CD14-positive monocyte (primary cell): ENCODE results near the gene CAMK4. TPM values are rescaled to one million over a fixed set of nuclear protein-coding genes. Genes with fewer than 3 reads are reported as not detected.

ENCODE experiments used
- DNase-seq, 3 donors: peaks; one replicate each; pipeline ENCODE4 v3.0.0-alpha.2; 2011 to 2022
- H2AFZ ChIP-seq: 2 replicates; pipeline ENCODE4 v1.6.0; 2012; ENCODE audit warnings: mild to moderate bottlenecking, low read depth, low read length, inconsistent platforms; ENCODE audit not compliant: insufficient read depth, poor library complexity, severe bottlenecking
- H3K27ac ChIP-seq, 2 donors: 1 replicate in 1 of 2; 2 replicates in 1 of 2; pipeline ENCODE4 v1.5.1; 2012 to 2013; ENCODE audit warnings: low read length in 2 of 2, control low read depth in 1 of 2, inconsistent platforms in 1 of 2, low read depth in 1 of 2, mild to moderate bottlenecking in 1 of 2
- H3K27me3 ChIP-seq, 2 donors: one replicate each; pipeline versions ENCODE4 v1.6.0 to v1.6.1; 2011 to 2013; ENCODE audit warnings: low read length in 2 of 2; ENCODE audit not compliant: control insufficient read depth in 2 of 2, insufficient read depth in 2 of 2
- H3K36me3 ChIP-seq, 2 donors: replicated peaks in 1 of 2; 1 replicate in 1 of 2; 2 replicates in 1 of 2; pipeline versions ENCODE4 v1.5.1 to v1.6.1; 2012 to 2013; ENCODE audit warnings: low read length in 2 of 2, control low read depth in 1 of 2, inconsistent platforms in 1 of 2, mild to moderate bottlenecking in 1 of 2; ENCODE audit not compliant: insufficient read depth in 2 of 2, control insufficient read depth in 1 of 2
- H3K4me1 ChIP-seq, 2 donors: 1 replicate in 1 of 2; 2 replicates in 1 of 2; pipeline versions ENCODE4 v1.5.1 to v1.6.1; 2012 to 2013; ENCODE audit warnings: low read length in 2 of 2, control low read depth in 1 of 2, inconsistent platforms in 1 of 2, mild to moderate bottlenecking in 1 of 2, moderate library complexity in 1 of 2; ENCODE audit not compliant: insufficient read depth in 2 of 2, control insufficient read depth in 1 of 2
- H3K4me2 ChIP-seq: replicated peaks from 2 replicates; pipeline ENCODE3; 2012; ENCODE audit warnings: low read length, moderate library complexity, mild to moderate bottlenecking; ENCODE audit not compliant: poor library complexity, severe bottlenecking; ENCODE audit errors: extremely low read depth
- H3K4me3 ChIP-seq, 3 experiments: fragments of 200-600 bp in 1 of 3; sonication (generic) in 1 of 3; replicated peaks in 1 of 3; 1 replicate in 2 of 3; 2 replicates in 1 of 3; pipeline ENCODE4 v1.5.1; 2011 to 2013; ENCODE audit warnings: low read length in 3 of 3, mild to moderate bottlenecking in 3 of 3, control low read depth in 2 of 3, low read depth in 2 of 3, inconsistent platforms in 1 of 3, moderate library complexity in 1 of 3
- H3K79me2 ChIP-seq: 2 replicates; pipeline ENCODE4 v1.6.0; 2012; ENCODE audit warnings: mild to moderate bottlenecking, control low read depth, inconsistent platforms, low read length, moderate library complexity; ENCODE audit not compliant: insufficient read depth
- H3K9ac ChIP-seq: 2 replicates; pipeline ENCODE4 v1.6.0; 2017; ENCODE audit warnings: low read length, mild to moderate bottlenecking; ENCODE audit not compliant: insufficient read depth, poor library complexity, severe bottlenecking
- H3K9me3 ChIP-seq, 2 donors: replicated peaks in 1 of 2; 1 replicate in 1 of 2; 2 replicates in 1 of 2; pipeline versions ENCODE4 v1.5.1 to v1.6.1; 2012 to 2013; ENCODE audit warnings: low read length in 2 of 2, control low read depth in 1 of 2; ENCODE audit not compliant: control insufficient read depth in 1 of 2, insufficient read depth in 1 of 2
- H4K20me1 ChIP-seq: 2 replicates; pipeline ENCODE4 v1.6.0; 2012; ENCODE audit warnings: mild to moderate bottlenecking, low read length, control low read depth, moderate library complexity; ENCODE audit not compliant: insufficient read depth
- H3K27ac Mint-ChIP-seq, 7 donors: one replicate each; pipeline ENCODE4 v1.8.0; 2020; ENCODE audit warnings: mild to moderate bottlenecking in 7 of 7, mixed read lengths in 7 of 7, moderate library complexity in 6 of 7, inconsistent platforms in 2 of 7
- H3K27me3 Mint-ChIP-seq, 3 donors: one replicate each; pipeline ENCODE4 v1.8.0; 2021 to 2022; ENCODE audit warnings: low read depth in 3 of 3, mild to moderate bottlenecking in 3 of 3, mixed read lengths in 3 of 3, moderate library complexity in 3 of 3, inconsistent platforms in 1 of 3
- H3K36me3 Mint-ChIP-seq, 2 donors: one replicate each; pipeline ENCODE4 v1.8.0; 2020; ENCODE audit warnings: mixed read lengths in 2 of 2, inconsistent platforms in 1 of 2, mild to moderate bottlenecking in 1 of 2
- H3K4me1 Mint-ChIP-seq: one replicate; pipeline ENCODE4 v1.8.0; 2020; ENCODE audit warnings: mild to moderate bottlenecking, mixed read lengths
- H3K4me3 Mint-ChIP-seq, 2 donors: one replicate each; pipeline ENCODE4 v1.8.0; 2020; ENCODE audit warnings: mild to moderate bottlenecking in 2 of 2, mixed read lengths in 2 of 2, moderate library complexity in 1 of 2
- H3K9me3 Mint-ChIP-seq, 7 donors: one replicate each; pipeline ENCODE4 v1.8.0; 2020 to 2022; ENCODE audit warnings: mixed read lengths in 7 of 7, mild to moderate bottlenecking in 6 of 7, moderate library complexity in 6 of 7, inconsistent platforms in 2 of 7
- CTCF ChIP-seq: fragments of 200-600 bp; IDR thresholded peaks from one replicate; pipeline ENCODE4 v1.8.0; 2022; ENCODE audit warnings: antibody characterized with exemption, mild to moderate bottlenecking
- WGBS: methylation state at CpG from one replicate; pipeline ENCODE4 v1.1.5; 2013; ENCODE audit warnings: missing lambda C conversion rate; ENCODE audit not compliant: insufficient coverage; 5-methylcytosine and 5-hydroxymethylcytosine counted together
- intact Hi-C, 2 donors: fragments of 100-400 bp; cut with micrococcal nuclease; formaldehyde crosslinking; loops; one replicate each; pipeline versions ENCODE4 v1.15.0 to v1.15.1; 2023
- polyA plus RNA-seq, 3 donors: library from polyadenylated mRNA; depleted of rRNA in 1 of 3; unstranded in 2 of 3; stranded (reverse) in 1 of 3; fragments of 300-500 nt in 2 of 3; fragments of >200 nt in 1 of 3; fragmentation: Illumina TruSeq in 2 of 3; gene quantifications; 1 replicate in 2 of 3; 2 replicates in 1 of 3; pipeline ENCODE4 v1.2.3, GENCODE V29; 2012 to 2021

The CAMK4 gene
- polyA plus RNA-seq, 3 donors: 0.24 to 0.28 TPM; not detected in 1

GRCh38 chr5:111411301-111411700 is 187.1 kb downstream of the CAMK4 start:
- H3K4me1 Mint-ChIP-seq: no peaks in the 10 kb centered on the region
- no peak overlapping the region for H2AFZ ChIP-seq
- peaks cover 0 to 2% (median 1%) of the 10 kb centered on the region in 3 donors for H3K27me3 Mint-ChIP-seq
- no peaks in the 10 kb centered on the region for H3K79me2 ChIP-seq
- H3K4me1 ChIP-seq: no peaks in the 10 kb centered on the region
- H3K27ac ChIP-seq: no peak overlapping the region
- no peak overlapping the region for H3K4me3 ChIP-seq
- intact Hi-C loops: no loop called here
- peaks cover 0 to 7% of the 10 kb centered on the region in 2 donors for H3K9me3 ChIP-seq
- no peak overlapping the region for H3K4me2 ChIP-seq
- peaks cover 0 to 5% (median 4%) of the 10 kb centered on the region in 7 donors for H3K9me3 Mint-ChIP-seq
- no peak for DNase-seq
- no peak overlapping the region for H3K4me3 Mint-ChIP-seq
- no CpG with 5 or more reads among the region's 1 CpG for WGBS
- no peak overlapping the region for H3K27ac Mint-ChIP-seq
- no peaks in the 10 kb centered on the region for H3K36me3 Mint-ChIP-seq
- no peaks in the 10 kb centered on the region for H4K20me1 ChIP-seq
- no peak overlapping the region for H3K9ac ChIP-seq
- H3K36me3 ChIP-seq: no peaks in the 10 kb centered on the region
- no peaks in the 10 kb centered on the region for H3K27me3 ChIP-seq
- TF ChIP-seq CTCF: no peak

GRCh38 chr5:111412593-111412992 is 188.4 kb downstream of the CAMK4 start:
- no peaks in the 10 kb centered on the region for H3K4me1 Mint-ChIP-seq
- no peak for TF ChIP-seq CTCF
- peaks cover 0 to 4% (median 3%) of the 10 kb centered on the region in 3 donors for H3K27me3 Mint-ChIP-seq
- Histone ChIP-seq H3K79me2 (no peaks in the 10 kb centered on the region), H4K20me1 (no peaks in the 10 kb centered on the region), H3K4me3 (no peak overlapping the region), H3K27ac (no peak overlapping the region), H2AFZ (no peak overlapping the region), H3K9me3 (peaks cover 0 to 7% of the 10 kb centered on the region in 2 donors), H3K4me1 (no peaks in the 10 kb centered on the region), H3K27me3 (no peaks in the 10 kb centered on the region), H3K4me2 (no peak overlapping the region), H3K9ac (no peak overlapping the region), H3K36me3 (no peaks in the 10 kb centered on the region)
- H3K4me3 Mint-ChIP-seq: no peak overlapping the region
- no peak overlapping the region for H3K27ac Mint-ChIP-seq
- no CpG with 5 or more reads among the region's 2 CpGs for WGBS
- H3K9me3 Mint-ChIP-seq: peaks cover 0 to 2% (median 2%) of the 10 kb centered on the region in 7 donors
- DNase-seq: no peak
- intact Hi-C loops: no loop called here
- no peaks in the 10 kb centered on the region for H3K36me3 Mint-ChIP-seq
